Raji (cell line): Measurements from ENCODE around the gene ANGPTL7.

Experiments used
- POLR2A ChIP-seq: IDR thresholded peaks from 2 replicates; pipeline ENCODE4 v1.6.1; 2011; ENCODE audit warnings: low read depth, low read length, control low read depth; ENCODE audit not compliant: insufficient read depth

ANGPTL7 gene

DNA sequence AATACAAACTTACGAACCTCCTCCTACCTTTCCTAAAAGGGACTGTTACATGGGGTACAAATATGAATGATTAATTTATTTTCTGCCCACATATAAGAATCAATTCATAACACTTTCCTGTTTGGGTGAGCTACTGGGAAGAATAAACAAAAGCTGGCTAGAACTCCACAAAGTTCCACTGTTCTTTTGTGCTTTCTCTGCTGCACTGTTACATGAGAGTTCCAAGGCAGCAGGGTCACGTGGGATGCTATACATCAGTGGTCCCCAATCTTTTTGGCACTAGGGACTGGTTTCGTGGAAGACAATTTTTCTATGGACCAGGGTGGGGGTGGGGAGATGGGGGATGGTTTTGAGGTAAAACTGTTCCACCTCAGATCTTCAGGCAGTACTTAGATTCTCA lies 2.2 kb upstream of the ANGPTL7 start:
- TF ChIP-seq POLR2A, result no peak

DNA sequence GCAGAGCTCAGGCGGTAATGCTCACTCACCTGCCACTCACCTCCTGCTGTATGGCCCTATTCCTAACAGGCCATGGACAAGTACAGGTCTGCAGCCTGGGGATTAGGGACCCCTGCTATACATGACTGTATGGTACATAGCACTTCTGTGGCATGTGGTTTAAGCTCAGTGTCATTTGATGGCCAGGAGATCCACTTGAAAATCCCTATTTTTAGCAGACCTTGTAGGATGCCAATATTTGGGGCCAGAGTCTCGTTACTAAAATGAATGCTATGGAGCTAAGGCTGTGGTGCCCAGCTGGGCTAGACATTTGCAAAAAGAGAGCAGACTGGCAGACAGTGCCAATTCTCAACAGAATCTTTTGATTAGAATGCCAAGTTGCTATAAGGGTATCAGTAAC lies 1.7 kb upstream of the ANGPTL7 start:
- no peak for TF ChIP-seq POLR2A

DNA sequence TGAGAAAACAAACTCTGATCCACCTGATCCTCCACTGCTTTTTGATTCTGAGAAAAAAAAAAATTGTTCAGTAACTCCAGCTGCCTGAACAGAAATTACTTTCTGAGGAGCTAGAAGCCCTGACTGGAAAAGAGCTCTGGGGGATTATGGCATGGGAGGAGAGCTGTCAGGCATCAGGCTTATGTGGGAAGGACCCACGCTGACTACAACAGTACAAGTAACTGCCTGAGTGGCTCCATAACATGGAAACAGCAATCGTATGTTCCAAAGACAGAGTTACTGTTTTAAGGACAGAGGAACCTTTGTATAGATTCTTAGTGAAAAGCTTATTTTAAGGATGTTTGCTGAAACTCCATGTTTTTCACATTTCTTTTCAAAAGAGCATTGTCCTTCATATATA lies 1.2 kb upstream of the ANGPTL7 start:
- no peak for TF ChIP-seq POLR2A

DNA sequence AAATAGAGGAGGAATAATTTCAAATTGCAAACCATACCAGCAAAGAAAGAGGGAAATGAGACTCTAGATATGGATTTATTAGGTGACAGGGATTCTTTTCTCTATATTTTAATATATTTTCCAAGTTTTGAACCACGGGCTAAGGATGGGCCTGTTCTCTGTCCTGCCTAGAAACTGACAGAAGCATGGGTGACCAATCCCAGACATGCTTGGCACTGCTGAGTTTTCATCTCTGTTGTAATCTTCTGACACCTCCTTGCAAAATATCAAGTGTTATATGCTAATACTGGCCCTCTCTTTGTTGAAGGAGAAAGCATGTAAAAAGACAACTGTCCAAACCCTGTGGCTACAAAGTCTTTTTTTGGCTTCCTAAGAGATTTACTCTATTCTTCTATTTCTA lies 774 bp upstream of the ANGPTL7 start:
- TF ChIP-seq POLR2A, result no peak

DNA sequence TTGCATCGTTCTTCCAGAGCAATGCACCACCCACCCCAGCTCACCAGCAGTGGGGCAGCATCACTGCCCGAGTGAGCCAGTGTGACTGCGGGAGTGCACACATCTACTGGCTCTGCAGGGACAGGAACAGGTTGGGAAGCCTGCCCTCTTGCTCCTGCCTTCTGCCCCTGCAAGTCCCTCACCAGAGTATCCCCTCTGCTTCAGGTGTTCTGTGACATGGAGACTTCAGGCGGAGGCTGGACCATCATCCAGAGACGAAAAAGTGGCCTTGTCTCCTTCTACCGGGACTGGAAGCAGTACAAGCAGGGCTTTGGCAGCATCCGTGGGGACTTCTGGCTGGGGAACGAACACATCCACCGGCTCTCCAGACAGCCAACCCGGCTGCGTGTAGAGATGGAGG lies 4.2 kb downstream of the ANGPTL7 start:
- no peak for TF ChIP-seq POLR2A

DNA sequence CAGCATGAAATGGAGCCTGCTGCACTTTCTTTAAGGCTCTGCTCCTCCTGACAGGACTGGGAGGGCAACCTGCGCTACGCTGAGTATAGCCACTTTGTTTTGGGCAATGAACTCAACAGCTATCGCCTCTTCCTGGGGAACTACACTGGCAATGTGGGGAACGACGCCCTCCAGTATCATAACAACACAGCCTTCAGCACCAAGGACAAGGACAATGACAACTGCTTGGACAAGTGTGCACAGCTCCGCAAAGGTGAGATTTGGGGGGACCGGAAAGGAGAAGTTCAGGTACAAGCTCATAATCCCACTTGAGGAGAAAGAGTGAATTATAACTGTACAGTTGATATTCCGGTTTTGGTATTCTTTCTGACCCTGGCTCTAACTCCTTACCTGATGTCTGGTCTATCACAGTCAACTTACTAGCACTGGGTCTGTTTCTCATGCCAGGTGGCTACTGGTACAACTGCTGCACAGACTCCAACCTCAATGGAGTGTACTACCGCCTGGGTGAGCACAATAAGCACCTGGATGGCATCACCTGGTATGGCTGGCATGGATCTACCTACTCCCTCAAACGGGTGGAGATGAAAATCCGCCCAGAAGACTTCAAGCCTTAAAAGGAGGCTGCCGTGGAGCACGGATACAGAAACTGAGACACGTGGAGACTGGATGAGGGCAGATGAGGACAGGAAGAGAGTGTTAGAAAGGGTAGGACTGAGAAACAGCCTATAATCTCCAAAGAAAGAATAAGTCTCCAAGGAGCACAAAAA lies 5.4 kb downstream of the ANGPTL7 start:
- TF ChIP-seq POLR2A, result no peak

DNA sequence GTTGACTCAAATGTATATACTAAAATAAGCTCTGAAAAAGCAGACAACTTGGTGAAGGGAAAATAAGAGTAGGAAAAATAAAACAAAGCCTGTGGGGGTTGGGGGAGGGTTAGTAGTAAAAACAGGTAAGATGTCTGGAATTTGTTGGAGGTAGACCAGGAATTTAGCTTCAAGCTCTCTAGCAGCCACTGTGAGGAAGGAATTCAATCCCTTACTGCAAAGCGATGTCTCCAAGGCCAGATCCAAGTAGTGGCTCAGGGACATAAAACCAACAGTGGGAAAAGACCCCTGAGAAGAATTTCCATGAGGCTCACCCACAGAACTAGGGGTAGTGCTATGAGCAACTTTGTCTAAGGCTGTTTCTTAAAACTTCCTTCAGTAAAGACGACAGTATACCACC lies 7.8 kb downstream of the ANGPTL7 start:
- TF ChIP-seq POLR2A, result no peak

DNA sequence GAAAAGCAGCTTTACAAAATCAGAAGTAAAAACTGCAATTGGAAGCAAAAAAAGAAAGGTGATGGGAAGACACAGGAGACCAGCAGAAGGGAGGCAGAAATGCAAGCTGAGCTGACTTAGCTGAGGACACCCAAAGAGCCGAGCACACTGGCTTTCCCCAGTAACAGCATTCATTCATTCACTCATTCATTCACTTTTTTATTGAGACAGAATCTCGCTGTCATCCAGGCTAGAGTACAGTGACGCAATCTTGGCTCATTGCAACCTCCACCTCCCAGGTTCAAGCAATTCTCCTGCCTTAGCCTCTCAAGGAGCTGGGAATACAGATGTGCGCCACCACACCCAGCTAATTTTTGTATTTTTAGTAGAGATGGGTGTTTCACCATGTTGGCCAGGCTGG lies 8.2 kb downstream of the ANGPTL7 start:
- no peak for TF ChIP-seq POLR2A

DNA sequence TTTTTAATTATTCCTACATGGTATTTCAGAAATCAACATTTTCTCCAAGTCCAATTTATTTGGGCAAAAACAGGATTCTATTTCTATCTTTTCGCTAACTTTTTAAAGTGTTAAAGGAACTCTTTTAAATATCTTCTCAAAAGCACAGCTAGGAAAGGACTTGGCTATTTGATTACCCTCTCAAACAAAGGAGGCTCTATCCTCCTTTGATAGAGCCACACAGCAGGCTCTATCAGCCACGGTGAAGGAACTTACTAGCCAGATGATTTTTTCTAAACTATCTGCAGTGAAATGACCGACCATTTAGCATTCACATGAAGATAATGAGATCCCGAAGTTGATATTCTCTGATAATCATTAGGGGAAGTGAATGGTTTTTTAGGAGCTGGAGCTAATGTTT lies 9.1 kb downstream of the ANGPTL7 start:
- no peak for TF ChIP-seq POLR2A

DNA sequence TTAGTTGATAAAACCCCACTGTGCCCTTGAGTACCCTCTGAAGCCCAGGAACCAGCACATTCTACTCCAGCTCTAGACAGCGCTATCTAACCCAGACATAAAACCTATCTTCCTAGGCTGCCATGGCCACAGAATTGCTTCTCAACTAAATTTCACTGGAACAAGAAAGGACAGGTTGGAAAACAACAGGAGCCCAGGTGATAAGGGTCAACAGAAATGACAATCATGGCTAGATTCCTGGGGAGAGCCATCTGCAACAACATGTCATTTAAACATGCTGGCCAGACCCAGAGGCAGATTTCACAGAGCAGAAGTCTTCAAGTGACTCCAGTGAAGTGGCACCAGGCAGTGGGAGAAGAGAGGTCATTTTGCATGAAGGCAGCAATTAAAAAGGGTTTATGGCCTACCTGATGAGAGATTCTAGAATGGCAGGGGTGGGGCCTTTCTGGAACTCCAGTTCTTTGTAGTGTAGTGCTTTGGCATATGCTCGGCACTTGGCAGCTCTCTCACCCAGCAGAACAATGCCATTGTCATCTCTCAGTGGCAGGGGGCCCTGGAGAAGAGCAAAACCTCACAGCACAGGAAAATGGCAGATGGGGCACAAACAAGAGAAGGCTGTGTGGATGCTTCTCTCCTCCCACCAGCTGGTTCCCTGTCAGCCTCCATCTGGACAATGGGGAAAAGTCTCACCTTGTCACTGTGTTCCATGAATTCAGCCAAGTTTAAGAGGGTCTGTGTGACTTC lies 9.9 kb downstream of the ANGPTL7 start:
- TF ChIP-seq POLR2A, result no peak

DNA sequence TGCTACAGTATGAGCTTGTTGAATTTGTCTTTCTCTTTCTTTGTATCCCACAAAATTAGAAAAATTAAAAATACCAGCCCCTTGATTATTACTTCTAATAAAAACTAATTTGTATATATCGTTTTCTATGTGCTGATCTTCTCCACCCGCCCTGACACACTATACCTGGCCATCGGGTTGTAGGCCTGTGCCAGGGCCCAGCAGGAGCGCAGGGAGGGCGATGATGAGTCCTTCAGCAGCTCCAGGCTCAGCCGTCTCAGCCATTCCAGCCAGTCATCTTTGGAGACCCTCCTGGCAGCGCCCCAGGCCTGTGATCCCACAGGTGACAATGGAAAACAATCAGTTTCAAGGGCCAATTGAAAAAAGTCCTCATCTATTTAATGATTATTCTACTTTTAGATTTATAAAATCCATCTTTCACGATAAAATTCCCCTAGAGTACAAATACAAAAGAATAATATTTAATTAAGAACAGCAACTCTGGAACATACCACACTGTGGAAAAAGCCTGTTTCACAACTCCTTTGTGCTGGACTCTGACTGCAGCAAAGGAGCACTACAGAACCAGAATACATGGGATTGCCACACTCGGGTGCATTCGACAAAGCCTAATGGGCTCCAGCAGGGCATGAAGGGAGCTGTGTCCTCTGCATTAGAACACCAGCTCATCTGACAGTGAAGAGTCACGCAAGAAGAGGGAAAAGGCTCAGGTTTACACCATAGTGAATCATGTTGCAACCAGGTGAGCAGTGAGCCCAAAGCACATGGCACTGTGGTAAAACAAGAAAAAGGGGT lies 15.4 kb downstream of the ANGPTL7 start:
- TF ChIP-seq POLR2A, result no peak

DNA sequence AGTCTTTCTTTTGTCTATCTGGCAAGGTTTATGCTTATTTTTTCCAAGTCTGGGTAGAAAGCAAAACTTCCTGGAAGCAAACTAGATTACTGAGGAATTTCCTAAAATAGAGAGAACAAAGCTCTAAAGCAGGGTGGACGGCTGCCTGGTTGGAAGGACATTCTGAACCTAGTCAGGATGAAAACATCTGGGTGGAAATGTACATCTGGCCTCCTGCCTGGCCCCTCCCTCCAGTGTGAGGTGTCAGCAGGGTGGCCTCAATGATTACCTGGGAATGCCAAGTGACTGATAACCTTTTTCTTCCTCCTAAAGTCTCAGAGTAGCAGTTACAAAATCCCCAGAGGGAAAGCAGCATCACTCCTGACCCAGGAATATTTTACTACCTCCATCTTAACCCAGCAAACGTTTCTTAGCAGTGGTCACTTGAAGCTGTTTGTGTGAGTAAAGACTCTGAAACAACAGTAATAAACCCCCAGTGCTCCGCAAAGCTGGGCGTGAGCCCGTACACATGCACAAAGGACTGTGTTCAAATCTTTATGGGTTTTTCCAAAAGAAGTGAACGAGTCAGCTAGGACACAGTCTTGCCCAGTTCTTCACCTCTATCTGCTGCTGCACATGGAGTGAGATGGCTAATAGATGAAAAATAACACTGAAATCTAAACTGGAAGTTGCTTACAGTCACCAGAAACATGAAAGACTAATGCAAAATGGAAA lies 18.9 kb downstream of the ANGPTL7 start:
- no peak for TF ChIP-seq POLR2A

DNA sequence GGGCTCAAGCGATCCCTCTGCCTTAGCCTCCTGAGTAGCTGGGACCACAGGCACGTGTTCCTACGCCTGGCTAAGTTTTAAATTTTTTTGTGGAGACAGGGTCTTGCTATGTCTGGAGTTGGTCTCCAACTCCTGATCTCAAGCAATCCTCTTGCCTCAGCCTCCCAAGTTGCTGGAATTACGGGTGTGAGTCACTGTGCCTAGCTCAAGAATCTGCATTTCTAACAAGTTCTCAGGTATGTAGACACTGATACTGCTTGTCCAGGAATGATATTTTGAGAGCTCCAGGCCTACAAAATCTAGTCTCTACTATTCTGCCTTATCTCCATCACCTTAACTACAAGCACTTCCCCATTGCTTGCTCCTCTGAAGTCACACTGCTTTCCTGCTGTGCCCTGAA lies 22.3 kb downstream of the ANGPTL7 start:
- no peak for TF ChIP-seq POLR2A

DNA sequence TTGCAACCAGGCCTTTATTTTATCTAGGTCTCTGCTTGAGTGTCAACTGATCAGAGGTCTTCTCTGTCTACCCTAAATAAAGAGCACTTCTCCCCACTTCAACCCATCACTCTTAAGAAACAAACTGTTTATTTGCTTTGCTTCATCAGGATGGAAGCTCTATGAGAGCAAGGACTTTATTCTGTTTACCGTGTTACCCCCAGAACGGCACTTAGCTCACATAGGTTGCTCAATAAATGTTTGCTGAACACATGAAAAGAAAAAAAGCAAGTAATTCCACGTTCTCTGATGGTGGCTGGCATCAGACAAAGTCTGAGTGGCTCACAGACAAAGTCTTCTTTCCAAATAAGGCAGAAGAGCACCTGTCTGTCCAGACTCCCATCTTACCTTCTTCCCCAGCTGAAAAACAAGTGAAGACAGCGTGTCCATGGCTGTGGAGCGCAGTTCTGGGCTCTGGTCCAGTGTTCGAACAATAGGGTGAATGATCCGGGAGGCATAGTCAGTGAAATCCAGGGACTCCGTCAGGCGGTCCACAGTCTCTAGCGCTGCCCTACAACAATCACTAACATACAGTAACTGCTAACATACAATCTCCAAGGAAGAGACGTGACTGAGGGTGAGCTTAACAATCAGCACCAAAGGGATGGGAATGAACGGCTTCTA lies 22.9 kb downstream of the ANGPTL7 start:
- no peak for TF ChIP-seq POLR2A
